B cell (primary cell): Measurements from ENCODE around the gene CTNS. TPM values are rescaled to one million over a fixed set of nuclear protein-coding genes. Genes with fewer than 3 reads are reported as not detected.
A peak's percentile ranks its signal among the peaks of the same experiment; 100 is the strongest.

Experiments used
- ATAC-seq: fragments of 200-7000 bp; cut with Tn5 transposase; one replicate; pipeline ENCODE4 v1.10.0; 2021; ENCODE audit warnings: low read depth, mild to moderate bottlenecking, moderate number of reproducible peaks, moderate library complexity
- CTCF ChIA-PET: fragments of 350-600 bp; sonication (Branson Sonifier 250); formaldehyde crosslinking; loops from one replicate; lab custom pipeline; 2021; ENCODE audit warnings: antibody characterized with exemption, inconsistent platforms; lab: Charles Lee
- POLR2A ChIA-PET: fragments of 350-600 bp; sonication (Branson Sonifier 250); formaldehyde crosslinking; loops from one replicate; lab custom pipeline; 2021; ENCODE audit warnings: antibody characterized with exemption; lab: Charles Lee
- DNase-seq: peaks from one replicate; pipeline ENCODE4 v3.0.0; 2013
- H2AFZ ChIP-seq: 2 replicates; pipeline ENCODE4 v1.6.1; 2012; ENCODE audit warnings: mild to moderate bottlenecking, low read depth, low read length; ENCODE audit not compliant: insufficient read depth, poor library complexity, severe bottlenecking
- H3K27ac ChIP-seq, 2 donors: 1 replicate in 1 of 2; 2 replicates in 1 of 2; pipeline ENCODE4 v1.5.1; 2012 to 2013; ENCODE audit warnings: low read length in 2 of 2, mild to moderate bottlenecking in 2 of 2, moderate library complexity in 1 of 2
- H3K27me3 ChIP-seq, 4 experiments: fragments of 200-600 bp in 1 of 4; sonication (generic) in 1 of 4; replicated peaks in 1 of 4; 1 replicate in 2 of 4; 2 replicates in 2 of 4; pipeline versions ENCODE4 v1.6.1 to v1.7.0; 2013 to 2016; ENCODE audit warnings: low read length in 3 of 4, mild to moderate bottlenecking in 2 of 4, mixed read lengths in 1 of 4, moderate library complexity in 1 of 4; ENCODE audit not compliant: insufficient read depth in 4 of 4, control insufficient read depth in 3 of 4; ENCODE audit errors: control extremely low read depth in 1 of 4
- H3K36me3 ChIP-seq, 2 experiments: replicated peaks in 1 of 2; 1 replicate in 1 of 2; 2 replicates in 1 of 2; pipeline versions ENCODE4 v1.6.1 to v1.7.1; 2013; ENCODE audit warnings: low read length in 1 of 2; ENCODE audit not compliant: insufficient read depth in 2 of 2, control insufficient read depth in 1 of 2; ENCODE audit errors: control extremely low read depth in 1 of 2, extremely low read depth in 1 of 2
- H3K4me1 ChIP-seq, 2 donors: fragments of 200-600 bp in 1 of 2; sonication (generic) in 1 of 2; 1 replicate in 1 of 2; 2 replicates in 1 of 2; pipeline versions ENCODE4 v1.5.1 to v1.6.1; 2013 to 2017; ENCODE audit warnings: low read length in 2 of 2; ENCODE audit not compliant: control insufficient read depth in 2 of 2, insufficient read depth in 2 of 2
- H3K4me2 ChIP-seq: replicated peaks from 2 replicates; pipeline ENCODE3; 2012; ENCODE audit warnings: mild to moderate bottlenecking, low read depth, low read length; ENCODE audit not compliant: poor library complexity, severe bottlenecking
- H3K4me3 ChIP-seq, 5 experiments: fragments of 200-600 bp in 1 of 5; sonication (generic) in 1 of 5; 1 replicate in 3 of 5; 2 replicates in 2 of 5; pipeline versions ENCODE4 v1.5.1 to v1.7.0; 2011 to 2016; ENCODE audit warnings: low read length in 4 of 5, mild to moderate bottlenecking in 4 of 5, low read depth in 2 of 5, control low read depth in 1 of 5, moderate library complexity in 1 of 5; ENCODE audit not compliant: insufficient read depth in 1 of 5; ENCODE audit errors: control extremely low read depth in 1 of 5, extremely low read depth in 1 of 5
- H3K79me2 ChIP-seq: fragments of 200-600 bp; sonication (generic); one replicate; pipeline ENCODE4 v1.6.0; 2016; ENCODE audit warnings: low read length; ENCODE audit not compliant: control insufficient read depth, insufficient read depth
- H3K9ac ChIP-seq: fragments of 200-600 bp; sonication (generic); 2 replicates; pipeline ENCODE4 v1.6.1; 2017; ENCODE audit warnings: mild to moderate bottlenecking, low read length, moderate library complexity
- H3K9me3 ChIP-seq, 3 donors: one replicate each; pipeline versions ENCODE4 v1.6.1 to v1.7.1; 2013; ENCODE audit warnings: low read length in 2 of 3; ENCODE audit not compliant: control insufficient read depth in 2 of 3, insufficient read depth in 1 of 3; ENCODE audit errors: control extremely low read depth in 1 of 3
- H4K20me1 ChIP-seq: 2 replicates; pipeline ENCODE4 v1.6.0; 2012; ENCODE audit warnings: mild to moderate bottlenecking, low read length; ENCODE audit not compliant: insufficient read depth, control insufficient read depth, poor library complexity, severe bottlenecking
- H3K27ac Mint-ChIP-seq: one replicate; pipeline ENCODE4 v1.8.0; 2021; ENCODE audit warnings: mixed read lengths
- H3K27me3 Mint-ChIP-seq: one replicate; pipeline ENCODE4 v1.8.0; 2021; ENCODE audit warnings: mixed read lengths
- H3K4me1 Mint-ChIP-seq: one replicate; pipeline ENCODE4 v1.8.0; 2021; ENCODE audit warnings: mixed read lengths
- H3K4me3 Mint-ChIP-seq: one replicate; pipeline ENCODE4 v1.8.0; 2021; ENCODE audit warnings: mixed read lengths
- H3K9me3 Mint-ChIP-seq: one replicate; pipeline ENCODE4 v1.8.0; 2022; ENCODE audit warnings: mixed read lengths; ENCODE audit not compliant: insufficient read depth
- EZH2 ChIP-seq: IDR thresholded peaks from 2 replicates; pipeline ENCODE4 v1.6.1; 2012; ENCODE audit warnings: borderline replicate concordance, low read depth, mild to moderate bottlenecking, moderate library complexity, low read length; ENCODE audit not compliant: insufficient read depth, poor library complexity, severe bottlenecking
- WGBS: methylation state at CpG from one replicate; pipeline ENCODE4 v1.1.5; 2013; ENCODE audit warnings: missing lambda C conversion rate; ENCODE audit not compliant: insufficient coverage; 5-methylcytosine and 5-hydroxymethylcytosine counted together
- intact Hi-C: fragments of 100-400 bp; cut with micrococcal nuclease; formaldehyde crosslinking; loops from one replicate; pipeline ENCODE4 v1.10.0; 2022
- polyA plus RNA-seq: library from polyadenylated mRNA; depleted of rRNA; stranded (reverse); fragments of >200 nt; gene quantifications from 2 replicates; pipeline ENCODE4 v1.2.3, GENCODE V29; 2012
- total RNA-seq, 2 donors: library from RNA; stranded (reverse); fragments of 120-200 nt in 1 of 2; gene quantifications; 1 replicate in 1 of 2; 2 replicates in 1 of 2; pipeline versions ENCODE4 v1.2.3 to v1.2.4, GENCODE V29; 2013 to 2022
- TF ChIP-seq, protein P1 (sequence below): fragments of 200-600 bp; IDR thresholded peaks from one replicate; pipeline ENCODE4 v1.8.0; 2022; ENCODE audit warnings: antibody characterized with exemption, mild to moderate bottlenecking

The CTNS gene
- total and polyA plus RNA-seq, 2 donors (not counting 1 experiment from before 2014, with no cell fraction given): 11.6 to 24.7 TPM

DNA sequence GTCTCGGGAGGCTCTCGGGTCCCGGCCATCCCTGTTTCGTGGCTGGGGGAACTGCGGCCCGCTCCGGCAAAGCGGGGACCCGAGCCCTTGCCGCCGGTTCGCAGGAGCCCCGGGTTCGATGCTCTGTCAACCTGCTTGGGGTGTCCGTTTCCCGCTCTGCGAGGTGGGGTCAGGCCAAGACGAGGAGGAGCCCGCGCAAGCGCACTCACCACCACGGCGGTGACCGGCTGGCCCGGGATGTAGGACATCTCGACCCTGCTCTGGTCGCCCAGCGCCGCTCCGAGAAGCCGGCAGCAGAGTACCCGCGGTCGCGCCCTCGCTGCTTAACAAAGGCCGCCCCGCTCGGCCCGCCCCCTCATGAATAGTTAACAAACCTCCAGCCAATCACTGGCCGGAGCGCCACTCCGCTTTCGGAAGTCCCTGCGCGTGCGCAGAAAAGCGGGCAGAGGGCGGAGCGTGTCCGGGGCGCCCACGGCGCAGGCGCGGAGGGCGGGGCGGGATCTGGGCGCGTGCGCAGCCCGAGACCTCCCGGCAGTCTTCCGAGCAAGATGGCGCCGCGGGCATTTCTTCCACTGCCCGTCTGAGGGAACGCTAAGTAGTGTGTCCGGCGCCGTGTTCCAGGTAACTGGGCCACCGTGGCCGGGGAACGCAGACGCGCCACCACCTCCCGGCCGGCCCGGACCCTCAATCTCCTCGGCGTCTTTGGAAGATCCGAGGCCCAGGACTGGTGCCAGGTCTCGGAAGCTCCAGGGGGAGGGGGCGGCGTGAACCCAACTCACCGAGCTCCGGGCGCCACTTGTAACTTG lies 31.9 kb downstream of the CTNS start, which contains the start of the genes EMC6 and TAX1BP3:
Gene EMC6, plus strand, starts transcription at position 534 of the 806 bp plus-strand sequence. CDS start 335 bp downstream, outside the sequence.
Gene TAX1BP3, minus strand, starts transcription at position 300 of the 806 bp plus-strand sequence. Its CDS starts 52 bp downstream, at position 248.
- H3K27ac ChIP-seq: peak within 1 kb of the TSS; percentile 74 to 86
- peak within 1 kb of the TSS; percentile 90 for H3K4me2 ChIP-seq
- Mint-ChIP-seq H3K27ac (peak within 1 kb of the TSS; percentile 94), H3K9me3 (no peaks in the 10 kb centered on the region), H3K4me1 (peaks cover 33% of the 10 kb centered on the region), H3K4me3 (peak within 1 kb of the TSS; percentile 96), H3K27me3 (no peaks in the 10 kb centered on the region)
- TF ChIP-seq EZH2: no peak
- TF ChIP-seq, protein P1, sequence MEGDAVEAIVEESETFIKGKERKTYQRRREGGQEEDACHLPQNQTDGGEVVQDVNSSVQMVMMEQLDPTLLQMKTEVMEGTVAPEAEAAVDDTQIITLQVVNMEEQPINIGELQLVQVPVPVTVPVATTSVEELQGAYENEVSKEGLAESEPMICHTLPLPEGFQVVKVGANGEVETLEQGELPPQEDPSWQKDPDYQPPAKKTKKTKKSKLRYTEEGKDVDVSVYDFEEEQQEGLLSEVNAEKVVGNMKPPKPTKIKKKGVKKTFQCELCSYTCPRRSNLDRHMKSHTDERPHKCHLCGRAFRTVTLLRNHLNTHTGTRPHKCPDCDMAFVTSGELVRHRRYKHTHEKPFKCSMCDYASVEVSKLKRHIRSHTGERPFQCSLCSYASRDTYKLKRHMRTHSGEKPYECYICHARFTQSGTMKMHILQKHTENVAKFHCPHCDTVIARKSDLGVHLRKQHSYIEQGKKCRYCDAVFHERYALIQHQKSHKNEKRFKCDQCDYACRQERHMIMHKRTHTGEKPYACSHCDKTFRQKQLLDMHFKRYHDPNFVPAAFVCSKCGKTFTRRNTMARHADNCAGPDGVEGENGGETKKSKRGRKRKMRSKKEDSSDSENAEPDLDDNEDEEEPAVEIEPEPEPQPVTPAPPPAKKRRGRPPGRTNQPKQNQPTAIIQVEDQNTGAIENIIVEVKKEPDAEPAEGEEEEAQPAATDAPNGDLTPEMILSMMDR: no peak
- peaks cover 0 to 2% of the 10 kb centered on the region in 2 experiments for H3K36me3 ChIP-seq
- peaks cover 11 to 21% of the 10 kb centered on the region in 2 donors for H3K4me1 ChIP-seq
- peak within 1 kb of the TSS; percentile 84 for H2AFZ ChIP-seq
- H3K9ac ChIP-seq: peak within 1 kb of the TSS; percentile 95
- peaks cover 11% of the 10 kb centered on the region for H3K79me2 ChIP-seq
- ChIA-PET CTCF (interaction anchor here (1.8 kb wide), 1 partner anchor 159 kb away, joined by 5 read pairs; no protein-coding TSS in a partner anchor), POLR2A (interaction anchor here (0.5 to 1.5 kb wide), 4 partner anchors 9 to 59 kb away, joined by 3 to 4 read pairs (median 4); partner anchors contain the start of genes CTNS and SHPK)
- ATAC-seq: peak; percentile 90
- no peaks in the 10 kb centered on the region for H3K27me3 ChIP-seq
- intact Hi-C loops: loop anchor here (1.0 to 5.0 kb wide), 3 partner anchors 14 to 1076 kb away; partner anchors contain the start of genes CTNS, PAFAH1B1 and SHPK
- H3K9me3 ChIP-seq: no peaks in the 10 kb centered on the region
- DNase-seq: peak; percentile 99
- peaks cover 28% of the 10 kb centered on the region for H4K20me1 ChIP-seq
- WGBS: under 1% methylated on average over 89 of the region's 89 CpGs
- peak within 1 kb of the TSS; percentile 60 to 99 (median 98) for H3K4me3 ChIP-seq
